Astrocyte (in vitro differentiated cells and primary cell): ENCODE results near the gene LGALS8.

Experiments
- CTCF ChIP-seq: IDR thresholded peaks from 2 replicates; pipeline ENCODE4 v1.5.1; 2011; ENCODE audit warnings: low read depth, mild to moderate bottlenecking, inconsistent platforms, low read length, moderate library complexity; ENCODE audit not compliant: insufficient read depth
- EZH2 ChIP-seq: IDR thresholded peaks from 2 replicates; pipeline ENCODE4 v1.6.1; 2012; ENCODE audit warnings: mild to moderate bottlenecking, low read length, inconsistent platforms; ENCODE audit not compliant: insufficient read depth

DNA sequence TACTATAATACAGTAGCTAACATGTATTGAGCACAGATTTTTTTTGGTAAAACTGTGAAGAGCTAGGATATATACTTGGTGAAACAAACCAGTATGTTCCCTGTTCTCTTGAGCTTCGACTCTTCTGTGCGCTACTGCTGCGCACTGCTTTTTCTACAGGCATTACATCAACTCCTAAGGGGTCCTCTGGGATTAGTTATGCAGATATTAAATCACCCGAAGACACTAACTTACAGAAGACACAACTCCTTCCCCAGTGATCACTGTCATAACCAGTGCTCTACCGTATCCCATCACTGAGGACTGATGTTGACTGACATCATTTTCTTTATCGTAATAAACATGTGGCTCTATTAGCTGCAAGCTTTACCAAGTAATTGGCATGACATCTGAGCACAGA, 24.7 kb downstream of the LGALS8 start:
- TF ChIP-seq CTCF (no peak), EZH2 (no peak)
